ENCODE measurements around the gene NUP98. TPM values are rescaled to one million over a fixed set of nuclear protein-coding genes. Genes with fewer than 3 reads are reported as not detected.

The NUP98 gene
- polyA plus RNA-seq, 3 donors: 19.6 to 76.2 (median 28.5) TPM

- H3K36me3 ChIP-seq (replicated peaks in 1 of 2; ENCODE audit: control insufficient read depth in 1 of 2, insufficient read depth in 2 of 2, low read length in 2 of 2): peaks cover 89 to 99% of the 10 kb centered on the region in 2 donors
- H3K36me3 Mint-ChIP-seq: peaks cover 67 to 99% of the 10 kb centered on the region in 2 donors
- peaks cover 0 to 4% (median 0%) of the 10 kb centered on the region in 7 donors for H3K9me3 Mint-ChIP-seq
- H3K27me3 Mint-ChIP-seq (ENCODE audit: low read depth in 3 of 3): no peaks in the 10 kb centered on the region
- H3K27ac Mint-ChIP-seq: peak overlapping the region in 1 of 7 donors; percentile 4
- no peak overlapping the region for H2AFZ ChIP-seq (ENCODE audit: insufficient read depth, low read depth, low read length, poor library complexity, severe bottlenecking)
- no peak overlapping the region for H3K27ac ChIP-seq (ENCODE audit: low read depth in 1 of 2, low read length in 2 of 2)
- no peak for DNase-seq
- no peaks in the 10 kb centered on the region for H3K4me1 Mint-ChIP-seq
- intact Hi-C loops (cut with micrococcal nuclease): no loop called here
- H3K4me1 ChIP-seq (ENCODE audit: control insufficient read depth in 1 of 2, insufficient read depth in 2 of 2, low read length in 2 of 2): peaks cover 2 to 3% of the 10 kb centered on the region in 2 donors
- no peaks in the 10 kb centered on the region for H3K27me3 ChIP-seq (ENCODE audit: control insufficient read depth in 2 of 2, insufficient read depth in 2 of 2, low read length in 2 of 2)
- H4K20me1 ChIP-seq (ENCODE audit: insufficient read depth, low read length): peaks cover 41% of the 10 kb centered on the region
- peaks cover 49% of the 10 kb centered on the region for H3K79me2 ChIP-seq (ENCODE audit: insufficient read depth, low read length)
- WGBS (ENCODE audit: insufficient coverage): no CpG with 5 or more reads among the region's 7 CpGs
- no peaks in the 10 kb centered on the region for H3K9me3 ChIP-seq (replicated peaks in 1 of 2; ENCODE audit: control insufficient read depth in 1 of 2, insufficient read depth in 1 of 2, low read length in 2 of 2)
- no peak overlapping the region for H3K4me3 Mint-ChIP-seq
- H3K4me3 ChIP-seq (replicated peaks in 1 of 3; ENCODE audit: low read depth in 2 of 3, low read length in 3 of 3): no peak overlapping the region
- H3K9ac ChIP-seq (ENCODE audit: insufficient read depth, low read length, poor library complexity, severe bottlenecking): no peak overlapping the region
- TF ChIP-seq CTCF (IDR thresholded peaks at IDR 0.05): no peak
- no peak overlapping the region for H3K4me2 ChIP-seq (replicated peaks; ENCODE audit: extremely low read depth, low read length, poor library complexity, severe bottlenecking)
Measured at GRCh38 chr11:3775736-3776406, 21.5 kb downstream of the NUP98 start.

DNA sequence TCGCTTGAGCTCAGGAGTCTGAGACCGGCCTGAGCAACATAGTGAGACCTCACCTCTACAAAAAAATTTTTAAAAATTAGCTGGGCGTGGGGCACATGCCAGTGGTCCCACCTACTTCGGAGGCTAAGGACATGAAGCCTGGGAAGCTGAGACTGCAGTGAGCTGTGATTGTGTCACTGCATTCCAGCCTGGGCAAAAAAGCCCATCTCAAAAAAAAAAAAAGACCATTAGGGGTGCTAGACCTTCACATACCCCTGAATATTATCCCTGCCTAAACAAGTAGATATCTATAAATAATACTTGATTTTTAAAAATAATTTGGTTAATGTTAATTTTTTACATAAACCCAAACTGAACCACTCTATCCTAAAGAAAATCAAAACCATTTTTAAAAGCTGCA lies 24.2 kb downstream of the NUP98 start:
- Histone ChIP-seq H3K4me2 (replicated peaks; ENCODE audit: extremely low read depth, low read length, poor library complexity, severe bottlenecking) (no peak overlapping the region), H3K9ac (ENCODE audit: insufficient read depth, low read length, poor library complexity, severe bottlenecking) (no peak overlapping the region), H3K4me1 (ENCODE audit: control insufficient read depth in 1 of 2, insufficient read depth in 2 of 2, low read length in 2 of 2) (no peaks in the 10 kb centered on the region), H3K9me3 (replicated peaks in 1 of 2; ENCODE audit: control insufficient read depth in 1 of 2, insufficient read depth in 1 of 2, low read length in 2 of 2) (no peaks in the 10 kb centered on the region), H3K36me3 (replicated peaks in 1 of 2; ENCODE audit: control insufficient read depth in 1 of 2, insufficient read depth in 2 of 2, low read length in 2 of 2) (peaks cover 92 to 100% of the 10 kb centered on the region in 2 donors), H4K20me1 (ENCODE audit: insufficient read depth, low read length) (peaks cover 21% of the 10 kb centered on the region), H3K79me2 (ENCODE audit: insufficient read depth, low read length) (peaks cover 23% of the 10 kb centered on the region), H3K27ac (ENCODE audit: low read depth in 1 of 2, low read length in 2 of 2) (no peak overlapping the region), H3K27me3 (ENCODE audit: control insufficient read depth in 2 of 2, insufficient read depth in 2 of 2, low read length in 2 of 2) (no peaks in the 10 kb centered on the region), H2AFZ (ENCODE audit: insufficient read depth, low read depth, low read length, poor library complexity, severe bottlenecking) (no peak overlapping the region), H3K4me3 (replicated peaks in 1 of 3; ENCODE audit: low read depth in 2 of 3, low read length in 3 of 3) (no peak overlapping the region)
- no peak overlapping the region for H3K4me3 Mint-ChIP-seq
- H3K27ac Mint-ChIP-seq: no peak overlapping the region
- WGBS (ENCODE audit: insufficient coverage): no CpG with 5 or more reads among the region's 4 CpGs
- intact Hi-C loops (cut with micrococcal nuclease): loop anchor here in 1 of 2 donors (5.0 kb wide), 1 partner anchor 34 kb away; the partner anchor contains the start of gene PGAP2
- H3K9me3 Mint-ChIP-seq: peaks cover 0 to 4% (median 0%) of the 10 kb centered on the region in 7 donors
- no peaks in the 10 kb centered on the region for H3K4me1 Mint-ChIP-seq
- peaks cover 72 to 100% of the 10 kb centered on the region in 2 donors for H3K36me3 Mint-ChIP-seq
- TF ChIP-seq CTCF (IDR thresholded peaks at IDR 0.05): no peak
- DNase-seq: no peak
- no peaks in the 10 kb centered on the region for H3K27me3 Mint-ChIP-seq (ENCODE audit: low read depth in 3 of 3)

All from CD14-positive monocyte (primary cell).